ENCODE data around the gene RUBCN.

- TF ChIP-seq CTCF (IDR thresholded peaks at IDR 0.05): no peak
- no peak for TF ChIP-seq POLR2A (IDR thresholded peaks at IDR 0.05)
These were observed 20.0 kb upstream of the RUBCN start for GRCh38 chr3:197756704-197757103.
